Endothelial cell of hepatic sinusoid (primary cell): ENCODE data around the gene CD248.
"Not testable (repeated sequence)": the region's sequence is repeated elsewhere in the genome, so short reads cannot be mapped to it uniquely, and the experiment has no call there.

Experiments used
- in situ Hi-C: cut with HindIII; loops from 2 replicates; pipeline ENCODE4 v1.10.0; 2017; ENCODE audit warnings: low sequenced_read_pairs

Gene CD248

GRCh38 chr11:66314561-66315497 is 2.0 kb downstream of the CD248 start:
- in situ Hi-C loops = no loop called here

GRCh38 chr11:66314186-66314501 is 2.7 kb downstream of the CD248 start:
- in situ Hi-C loops = no loop called here

GRCh38 chr11:66313321-66314185 is 3.3 kb downstream of the CD248 start:
- in situ Hi-C loops = no loop called here

GRCh38 chr11:66312549-66313320 is 4.1 kb downstream of the CD248 start:
- in situ Hi-C loops = no loop called here

GRCh38 chr11:66311965-66312548 is 4.8 kb downstream of the CD248 start:
- in situ Hi-C loops = no loop called here

GRCh38 chr11:66311470-66311964 is 5.3 kb downstream of the CD248 start:
- in situ Hi-C loops = no loop called here

GRCh38 chr11:66310803-66311440 is 5.9 kb downstream of the CD248 start:
- in situ Hi-C loops = not testable (repeated sequence)

GRCh38 chr11:66310324-66310723 is 6.5 kb downstream of the CD248 start:
- in situ Hi-C loops = no loop called here

GRCh38 chr11:66309475-66309874 is 7.4 kb downstream of the CD248 start:
- in situ Hi-C loops = no loop called here

- in situ Hi-C loops = no loop called here
Observed at GRCh38 chr11:66302656-66303055, 14.2 kb downstream of the CD248 start.

- in situ Hi-C loops = no loop called here
Observed at GRCh38 chr11:66299186-66299585, 17.7 kb downstream of the CD248 start.

- in situ Hi-C loops = no loop called here
Observed at GRCh38 chr11:66297610-66298009, 19.2 kb downstream of the CD248 start.

GRCh38 chr11:66294626-66295620 is 21.9 kb downstream of the CD248 start:
- in situ Hi-C loops = no loop called here

GRCh38 chr11:66293777-66294625 is 22.8 kb downstream of the CD248 start:
- in situ Hi-C loops = no loop called here

- in situ Hi-C loops = no loop called here
Observed at GRCh38 chr11:66293352-66293751, 23.5 kb downstream of the CD248 start.

GRCh38 chr11:66292543-66293332 is 24.1 kb downstream of the CD248 start:
- in situ Hi-C loops = no loop called here
